PC-9 (cell line): ENCODE measurements around the gene ANP32D. TPM values are rescaled to one million over a fixed set of nuclear protein-coding genes. Genes with fewer than 3 reads are reported as not detected.
"Not testable (repeated sequence)": the region's sequence is repeated elsewhere in the genome, so short reads cannot be mapped to it uniquely, and the experiment has no call there.

Experiments
- BruUV-seq: library from RNA; stranded (reverse); fragments of 400-500 nt; replicated peaks from 2 replicates; lab custom pipeline; 2021; lab: Mats Ljungman, UMichigan
- CTCF ChIA-PET: fragments of 300-600 bp; sonication (Branson Sonifier 250); formaldehyde crosslinking; loops from one replicate; lab custom pipeline; 2022; ENCODE audit warnings: antibody characterized with exemption; lab: Charles Lee
- POLR2A ChIA-PET: fragments of 300-600 bp; sonication (Branson Sonifier 250); formaldehyde crosslinking; loops from one replicate; lab custom pipeline; 2022; ENCODE audit warnings: antibody characterized with exemption; ENCODE audit not compliant: unreplicated experiment; lab: Charles Lee
- DNase-seq, 2 experiments: peaks; one replicate each; pipeline versions ENCODE4 v3.0.0 to v3.0.0-alpha.2; 2015 to 2022; ENCODE audit warnings: mixed read lengths in 1 of 2
- H2AFZ ChIP-seq: fragments of 200-600 bp; sonication (generic); 2 replicates; pipeline ENCODE4 v1.8.1; 2017; ENCODE audit warnings: antibody characterized with exemption
- H3F3A ChIP-seq: fragments of 200-600 bp; sonication (generic); 2 replicates; pipeline ENCODE4 v1.8.1; 2017; ENCODE audit warnings: antibody characterized with exemption, mild to moderate bottlenecking, low read depth; ENCODE audit not compliant: insufficient read depth
- H3K27ac ChIP-seq: fragments of 200-600 bp; sonication (generic); 2 replicates; pipeline ENCODE4 v1.6.1; 2016; ENCODE audit warnings: mixed run types
- H3K27me3 ChIP-seq: fragments of 200-600 bp; sonication (generic); 2 replicates; pipeline ENCODE4 v1.6.1; 2016; ENCODE audit warnings: low read depth, mixed run types; ENCODE audit not compliant: insufficient read depth
- H3K36me3 ChIP-seq: fragments of 200-600 bp; sonication (generic); 2 replicates; pipeline ENCODE4 v1.6.1; 2016; ENCODE audit warnings: low read depth, mixed run types
- H3K4me1 ChIP-seq: fragments of 200-600 bp; sonication (generic); replicated peaks from 2 replicates; pipeline ENCODE4 v1.6.1; 2016; ENCODE audit warnings: mixed run types; ENCODE audit not compliant: insufficient read depth
- H3K4me2 ChIP-seq: fragments of 200-600 bp; sonication (generic); 2 replicates; pipeline ENCODE4 v1.6.1; 2017; ENCODE audit warnings: mixed run types
- H3K4me3 ChIP-seq: fragments of 200-600 bp; sonication (generic); 2 replicates; pipeline ENCODE4 v1.6.1; 2016; ENCODE audit warnings: mixed run types
- H3K79me2 ChIP-seq: fragments of 200-600 bp; sonication (generic); 2 replicates; pipeline ENCODE4 v1.6.1; 2017; ENCODE audit warnings: low read depth, mixed run types
- H3K9me2 ChIP-seq: fragments of 200-600 bp; sonication (generic); 2 replicates; pipeline ENCODE4 v1.8.1; 2017; ENCODE audit warnings: mild to moderate bottlenecking; ENCODE audit not compliant: insufficient read depth
- H3K9me3 ChIP-seq: fragments of 200-600 bp; sonication (generic); 2 replicates; pipeline ENCODE4 v1.8.1; 2016; ENCODE audit warnings: low read depth; ENCODE audit not compliant: insufficient read depth
- H4K20me1 ChIP-seq: fragments of 200-600 bp; sonication (generic); 2 replicates; pipeline ENCODE4 v1.8.1; 2017; ENCODE audit not compliant: insufficient read depth
- CTCF ChIP-seq: fragments of 200-600 bp; sonication (generic); conservative IDR thresholded peaks from 2 replicates; pipeline ENCODE4 v1.6.1; 2017; ENCODE audit warnings: mixed run types, antibody characterized with exemption, mild to moderate bottlenecking, moderate library complexity
- EZH2 ChIP-seq: fragments of 200-600 bp; sonication (generic); IDR thresholded peaks from 2 replicates; pipeline ENCODE4 v1.8.0; 2017; ENCODE audit warnings: antibody characterized with exemption, low read depth
- intact Hi-C: fragments of 100-400 bp; cut with micrococcal nuclease; formaldehyde crosslinking; loops from one replicate; pipeline ENCODE4 v1.10.0; 2022; ENCODE audit not compliant: unreplicated experiment
- total RNA-seq: library from RNA; stranded (reverse); gene quantifications from 2 replicates; pipeline ENCODE4 v1.2.3, GENCODE V29; 2021

Gene ANP32D
- total RNA-seq, 1 experiment from 2014 or later, result not detected

- H3K27me3 ChIP-seq, result peaks cover 28% of the 10 kb centered on the region
- POLR2A ChIA-PET, result no interaction called here
- intact Hi-C loops, result no loop called here
- H3K9me2 ChIP-seq, result no peaks in the 10 kb centered on the region
- no peaks in the 10 kb centered on the region for H3K4me1 ChIP-seq
- H3K9me3 ChIP-seq, result peaks cover 7% of the 10 kb centered on the region; the same call in 1 of the 2 replicates
- no peak for DNase-seq
- no peak overlapping the region for H2AFZ ChIP-seq
- CTCF ChIA-PET, result no interaction called here
- no peaks in the 10 kb centered on the region for H3K79me2 ChIP-seq
- H3F3A ChIP-seq, result no peaks in the 10 kb centered on the region
- H3K4me3 ChIP-seq, result no peak overlapping the region
- no peaks in the 10 kb centered on the region for H4K20me1 ChIP-seq
- TF ChIP-seq EZH2 (no peak), CTCF (no peak)
- H3K27ac ChIP-seq, result no peak overlapping the region
- BruUV-seq, result no TSS peak
- H3K4me2 ChIP-seq, result no peak overlapping the region
- no peaks in the 10 kb centered on the region for H3K36me3 ChIP-seq
Observed at GRCh38 chr12:48473061-48473460, 702 bp downstream of the ANP32D start.

- H3K79me2 ChIP-seq, H3K4me3 ChIP-seq, H3K4me1 ChIP-seq, H3F3A ChIP-seq, H3K27ac ChIP-seq, H3K9me2 ChIP-seq, intact Hi-C loops, H3K36me3 ChIP-seq, CTCF ChIA-PET, H3K9me3 ChIP-seq, DNase-seq, BruUV-seq, H2AFZ ChIP-seq, POLR2A ChIA-PET, H4K20me1 ChIP-seq: not testable (repeated sequence)
- H3K4me2 ChIP-seq, result peak overlapping the region; percentile 34; the same call in 1 of the 2 replicates
- peaks cover 28% of the 10 kb centered on the region for H3K27me3 ChIP-seq
Observed at GRCh38 chr12:48474497-48474896, 2.1 kb downstream of the ANP32D start.

GRCh38 chr12:48482198-48482597, 9.8 kb downstream of the ANP32D start, which contains the start of gene C12orf54:
C12orf54 (plus strand) TSS chr12:48482498; CDS start chr12:48483297, 799 bp downstream.
- CTCF ChIA-PET, result no interaction called here
- POLR2A ChIA-PET, result no interaction called here
- H2AFZ ChIP-seq, result no peak within 1 kb of the TSS
- H3F3A ChIP-seq, result no peaks in the 10 kb centered on the region
- TF ChIP-seq EZH2 (no peak), CTCF (no peak)
- no peaks in the 10 kb centered on the region for H3K4me1 ChIP-seq
- no peak for DNase-seq
- no peak within 1 kb of the TSS for H3K4me3 ChIP-seq
- H3K79me2 ChIP-seq, result no peaks in the 10 kb centered on the region
- intact Hi-C loops, result no loop called here
- no peaks in the 10 kb centered on the region for H3K36me3 ChIP-seq
- no peaks in the 10 kb centered on the region for H3K9me2 ChIP-seq
- H3K9me3 ChIP-seq, result no peaks in the 10 kb centered on the region
- BruUV-seq, result no TSS peak
- no peak within 1 kb of the TSS for H3K4me2 ChIP-seq
- H4K20me1 ChIP-seq, result no peaks in the 10 kb centered on the region
- peaks cover 57% of the 10 kb centered on the region for H3K27me3 ChIP-seq
- no peak within 1 kb of the TSS for H3K27ac ChIP-seq

GRCh38 chr12:48482930-48483329, 10.6 kb downstream of the ANP32D start:
- H3K4me1 ChIP-seq, result no peaks in the 10 kb centered on the region
- no peaks in the 10 kb centered on the region for H3K9me3 ChIP-seq
- TF ChIP-seq EZH2 (no peak), CTCF (no peak)
- H3K79me2 ChIP-seq, result no peaks in the 10 kb centered on the region
- peaks cover 63% of the 10 kb centered on the region for H3K27me3 ChIP-seq
- H2AFZ ChIP-seq, result no peak overlapping the region
- ChIA-PET CTCF (no interaction called here), POLR2A (no interaction called here)
- H3K4me2 ChIP-seq, result no peak overlapping the region
- H4K20me1 ChIP-seq, result no peaks in the 10 kb centered on the region
- no peak overlapping the region for H3K27ac ChIP-seq
- H3K9me2 ChIP-seq, result no peaks in the 10 kb centered on the region
- no peak for DNase-seq
- H3K4me3 ChIP-seq, result no peak overlapping the region
- no peaks in the 10 kb centered on the region for H3F3A ChIP-seq
- BruUV-seq, result no TSS peak
- no peaks in the 10 kb centered on the region for H3K36me3 ChIP-seq
- intact Hi-C loops, result no loop called here
